H9 (cell line): Measurements from ENCODE around the gene LRP1-AS. TPM values are rescaled to one million over a fixed set of nuclear protein-coding genes. Genes with fewer than 3 reads are reported as not detected.

Experiments used
- DNase-seq: peaks from one replicate; pipeline ENCODE4 v3.0.0-alpha.2; 2017
- H2AFZ ChIP-seq: one replicate; pipeline ENCODE4 v1.6.1; 2013; ENCODE audit warnings: mild to moderate bottlenecking, low read length, control low read depth, moderate library complexity
- H2AK5ac ChIP-seq: 2 replicates; pipeline ENCODE4 v1.6.1; 2013; ENCODE audit warnings: low read length, control low read depth, mixed read lengths; ENCODE audit not compliant: insufficient read length
- H2BK120ac ChIP-seq: one replicate; pipeline ENCODE4 v1.6.1; 2013; ENCODE audit warnings: low read depth, mild to moderate bottlenecking, low read length, control low read depth, inconsistent platforms; ENCODE audit not compliant: poor library complexity, severe bottlenecking
- H2BK12ac ChIP-seq: 2 replicates; pipeline ENCODE4 v1.6.1; 2013; ENCODE audit warnings: low read length, control low read depth, mixed read lengths, low read depth; ENCODE audit not compliant: insufficient read length
- H2BK15ac ChIP-seq: 2 replicates; pipeline ENCODE4 v1.6.1; 2013; ENCODE audit warnings: low read depth, low read length, control low read depth
- H2BK20ac ChIP-seq: one replicate; pipeline ENCODE4 v1.6.1; 2013; ENCODE audit warnings: low read depth, mild to moderate bottlenecking, low read length, control low read depth, inconsistent platforms; ENCODE audit not compliant: poor library complexity, severe bottlenecking
- H2BK5ac ChIP-seq: 2 replicates; pipeline ENCODE4 v1.6.1; 2013; ENCODE audit warnings: low read length, control low read depth, mixed read lengths; ENCODE audit not compliant: insufficient read length
- H3K14ac ChIP-seq: 2 replicates; pipeline ENCODE4 v1.6.1; 2013; ENCODE audit warnings: low read length, control low read depth; ENCODE audit not compliant: insufficient read depth
- H3K18ac ChIP-seq: 2 replicates; pipeline ENCODE4 v1.6.1; 2013; ENCODE audit warnings: low read depth, mild to moderate bottlenecking, mixed read lengths, low read length, control low read depth; ENCODE audit not compliant: insufficient read length
- H3K23ac ChIP-seq: 2 replicates; pipeline ENCODE4 v1.6.1; 2013; ENCODE audit warnings: low read length, control low read depth, mixed read lengths, low read depth; ENCODE audit not compliant: insufficient read length
- H3K23me2 ChIP-seq: 2 replicates; pipeline ENCODE4 v1.6.1; 2013; ENCODE audit warnings: low read depth, mild to moderate bottlenecking, mixed read lengths, low read length, control low read depth; ENCODE audit not compliant: insufficient read length, poor library complexity, severe bottlenecking
- H3K27ac ChIP-seq: 2 replicates; pipeline ENCODE4 v1.5.1; 2013; ENCODE audit warnings: low read length, control low read depth, mixed read lengths, low read depth; ENCODE audit not compliant: insufficient read length
- H3K27me3 ChIP-seq: 2 replicates; pipeline ENCODE4 v1.6.1; 2013; ENCODE audit warnings: low read length, control low read depth, inconsistent platforms; ENCODE audit not compliant: insufficient read depth
- H3K4ac ChIP-seq: 2 replicates; pipeline ENCODE4 v1.6.1; 2013; ENCODE audit warnings: low read depth, mild to moderate bottlenecking, control low read depth, inconsistent platforms, low read length, moderate library complexity
- H3K4me1 ChIP-seq: 2 replicates; pipeline ENCODE4 v1.6.1; 2013; ENCODE audit warnings: low read length, control low read depth, inconsistent platforms; ENCODE audit not compliant: insufficient read depth
- H3K4me2 ChIP-seq: 2 replicates; pipeline ENCODE4 v1.6.1; 2013; ENCODE audit warnings: low read length, control low read depth, mixed read lengths; ENCODE audit not compliant: insufficient read length, insufficient read depth
- H3K56ac ChIP-seq: 2 replicates; pipeline ENCODE4 v1.6.1; 2013; ENCODE audit warnings: low read depth, mild to moderate bottlenecking, mixed read lengths, low read length, control low read depth; ENCODE audit not compliant: insufficient read length
- H3K79me1 ChIP-seq: 2 replicates; pipeline ENCODE4 v1.6.1; 2013; ENCODE audit warnings: low read depth, mild to moderate bottlenecking, moderate library complexity, low read length, control low read depth, inconsistent platforms; ENCODE audit not compliant: insufficient read depth, poor library complexity, severe bottlenecking
- H3K79me2 ChIP-seq: 2 replicates; pipeline ENCODE4 v1.6.1; 2013; ENCODE audit warnings: low read length, control low read depth, inconsistent platforms; ENCODE audit not compliant: insufficient read depth
- H3K9ac ChIP-seq: 2 replicates; pipeline ENCODE4 v1.6.1; 2013; ENCODE audit warnings: low read length, control low read depth, mixed read lengths; ENCODE audit not compliant: insufficient read length; ENCODE audit errors: extremely low read depth
- H3K9me3 ChIP-seq: one replicate; pipeline ENCODE4 v1.6.1; 2013; ENCODE audit warnings: low read depth, low read length, inconsistent platforms; ENCODE audit not compliant: control insufficient read depth
- H3T11ph ChIP-seq: one replicate; pipeline ENCODE4 v1.6.1; 2013; ENCODE audit warnings: mild to moderate bottlenecking, low read length, control low read depth, inconsistent platforms
- H4K20me1 ChIP-seq: one replicate; pipeline ENCODE4 v1.6.1; 2013; ENCODE audit not compliant: control insufficient read depth, insufficient read length, insufficient read depth
- H4K5ac ChIP-seq: 2 replicates; pipeline ENCODE4 v1.6.1; 2013; ENCODE audit warnings: low read depth, mild to moderate bottlenecking, mixed read lengths, low read length, control low read depth; ENCODE audit not compliant: insufficient read length
- H4K8ac ChIP-seq: replicated peaks from 2 replicates; pipeline ENCODE4 v1.6.1; 2013; ENCODE audit warnings: low read length, control low read depth, mixed read lengths, low read depth; ENCODE audit not compliant: insufficient read length
- H4K91ac ChIP-seq: 2 replicates; pipeline ENCODE4 v1.6.1; 2013; ENCODE audit warnings: low read depth, mild to moderate bottlenecking, moderate library complexity, mixed read lengths, low read length, control low read depth; ENCODE audit not compliant: insufficient read length
- H3K27ac Mint-ChIP-seq, 3 experiments: 2 replicates in 2 of 3; 3 replicates in 1 of 3; pipeline ENCODE4 v1.8.0; 2020 to 2021; ENCODE audit warnings: mixed read lengths in 3 of 3, mild to moderate bottlenecking in 1 of 3, moderate library complexity in 1 of 3
- H3K27me3 Mint-ChIP-seq: 2 replicates; pipeline ENCODE4 v1.8.0; 2021; ENCODE audit warnings: low read depth, mild to moderate bottlenecking, moderate library complexity, mixed read lengths
- H3K36me3 Mint-ChIP-seq, 3 experiments: 2 replicates in 2 of 3; 3 replicates in 1 of 3; pipeline ENCODE4 v1.8.0; 2020 to 2021; ENCODE audit warnings: low read depth in 3 of 3, mixed read lengths in 3 of 3; ENCODE audit not compliant: insufficient read depth in 1 of 3
- H3K4me1 Mint-ChIP-seq, 2 experiments: 2 replicates each; pipeline ENCODE4 v1.8.0; 2020; ENCODE audit warnings: mixed read lengths in 2 of 2
- H3K4me3 Mint-ChIP-seq, 2 experiments: 2 replicates in 1 of 2; 3 replicates in 1 of 2; pipeline ENCODE4 v1.8.0; 2020 to 2021; ENCODE audit warnings: mild to moderate bottlenecking in 2 of 2, mixed read lengths in 2 of 2, moderate library complexity in 1 of 2
- H3K9me3 Mint-ChIP-seq, 2 experiments: 2 replicates in 1 of 2; 3 replicates in 1 of 2; pipeline ENCODE4 v1.8.0; 2020; ENCODE audit warnings: mild to moderate bottlenecking in 2 of 2, mixed read lengths in 2 of 2, moderate library complexity in 1 of 2
- WGBS: extraction: QIAGEN DNeasy Blood & Tissue Kit; methylation state at CpG from one replicate; pipeline ENCODE4 v1.1.7; 2013; ENCODE audit warnings: missing lambda C conversion rate, low lambda C conversion rate, mixed read lengths; ENCODE audit not compliant: insufficient read length; ENCODE audit errors: extremely low coverage; 5-methylcytosine and 5-hydroxymethylcytosine counted together
- total RNA-seq: library from RNA; stranded (reverse); gene quantifications from 2 replicates; pipeline ENCODE4 v1.2.1, GENCODE V29; 2021
- TF ChIP-seq, protein P1 (sequence below): fragments of 200-600 bp; sonication (generic); conservative IDR thresholded peaks from 3 replicates; pipeline ENCODE4 v1.8.0; 2021; ENCODE audit warnings: antibody characterized with exemption, mild to moderate bottlenecking

Gene LRP1-AS
- total RNA-seq, 1 experiment from 2014 or later = not detected

DNA sequence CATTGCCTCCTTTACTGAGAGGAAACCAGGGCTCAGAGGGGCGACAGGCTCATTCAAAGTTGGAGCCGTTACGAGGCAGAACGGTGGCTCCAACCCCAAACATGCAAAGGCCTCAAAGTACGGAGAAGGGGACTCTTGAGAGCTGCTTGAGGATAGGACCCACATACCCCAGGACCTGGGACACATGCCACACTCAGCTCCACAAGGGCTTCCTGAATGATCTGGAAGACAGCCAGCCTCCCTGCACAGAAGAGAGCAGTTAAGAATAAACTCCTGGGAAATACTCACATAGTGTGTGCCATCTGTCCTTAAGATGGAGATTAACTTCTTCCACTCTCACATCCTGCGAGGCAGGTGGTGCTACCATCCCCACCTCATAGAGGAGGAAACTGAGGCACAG is 42.6 kb upstream of the LRP1-AS start:
- Histone ChIP-seq H2AFZ (no peak overlapping the region), H3K23me2 (no peaks in the 10 kb centered on the region), H3K4ac (no peak overlapping the region), H3K18ac (no peak overlapping the region), H3K79me2 (no peaks in the 10 kb centered on the region), H4K8ac (no peak overlapping the region), H2BK120ac (no peak overlapping the region), H3K9me3 (no peaks in the 10 kb centered on the region), H3T11ph (no peak overlapping the region), H4K91ac (no peak overlapping the region), H3K56ac (no peak overlapping the region), H2BK15ac (no peak overlapping the region), H3K4me1 (no peaks in the 10 kb centered on the region), H2BK12ac (no peak overlapping the region), H3K79me1 (no peaks in the 10 kb centered on the region), H3K4me2 (no peak overlapping the region), H2BK5ac (no peak overlapping the region), H2AK5ac (no peak overlapping the region), H3K14ac (no peak overlapping the region), H3K27me3 (no peaks in the 10 kb centered on the region), H3K9ac (no peak overlapping the region), H3K23ac (no peak overlapping the region), H4K5ac (no peak overlapping the region), H2BK20ac (no peak overlapping the region), H3K27ac (no peak overlapping the region), H4K20me1 (no peaks in the 10 kb centered on the region)
- Mint-ChIP-seq H3K36me3 (peaks cover 58 to 96% (median 94%) of the 10 kb centered on the region in 3 experiments), H3K27ac (no peak overlapping the region), H3K4me3 (no peak overlapping the region), H3K4me1 (no peaks in the 10 kb centered on the region), H3K9me3 (no peaks in the 10 kb centered on the region; a peak in 1 of 5 replicates), H3K27me3 (no peaks in the 10 kb centered on the region; the same call in 1 of the 2 replicates)
- WGBS = no CpG with 5 or more reads among the region's 6 CpGs
- TF ChIP-seq, protein P1, sequence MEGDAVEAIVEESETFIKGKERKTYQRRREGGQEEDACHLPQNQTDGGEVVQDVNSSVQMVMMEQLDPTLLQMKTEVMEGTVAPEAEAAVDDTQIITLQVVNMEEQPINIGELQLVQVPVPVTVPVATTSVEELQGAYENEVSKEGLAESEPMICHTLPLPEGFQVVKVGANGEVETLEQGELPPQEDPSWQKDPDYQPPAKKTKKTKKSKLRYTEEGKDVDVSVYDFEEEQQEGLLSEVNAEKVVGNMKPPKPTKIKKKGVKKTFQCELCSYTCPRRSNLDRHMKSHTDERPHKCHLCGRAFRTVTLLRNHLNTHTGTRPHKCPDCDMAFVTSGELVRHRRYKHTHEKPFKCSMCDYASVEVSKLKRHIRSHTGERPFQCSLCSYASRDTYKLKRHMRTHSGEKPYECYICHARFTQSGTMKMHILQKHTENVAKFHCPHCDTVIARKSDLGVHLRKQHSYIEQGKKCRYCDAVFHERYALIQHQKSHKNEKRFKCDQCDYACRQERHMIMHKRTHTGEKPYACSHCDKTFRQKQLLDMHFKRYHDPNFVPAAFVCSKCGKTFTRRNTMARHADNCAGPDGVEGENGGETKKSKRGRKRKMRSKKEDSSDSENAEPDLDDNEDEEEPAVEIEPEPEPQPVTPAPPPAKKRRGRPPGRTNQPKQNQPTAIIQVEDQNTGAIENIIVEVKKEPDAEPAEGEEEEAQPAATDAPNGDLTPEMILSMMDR = no peak
- no peak for DNase-seq
